Skeletal muscle satellite cell (primary cell): ENCODE results near the gene CELF2.

ENCODE experiments used
- H3K27me3 ChIP-seq: 2 replicates; pipeline ENCODE4 v1.7.0; 2013; ENCODE audit warnings: low read length; ENCODE audit not compliant: control insufficient read depth, insufficient read depth
- H3K36me3 ChIP-seq: 2 replicates; pipeline ENCODE4 v1.7.0; 2013; ENCODE audit warnings: mild to moderate bottlenecking, control low read depth, low read length; ENCODE audit not compliant: insufficient read depth
- H3K4me1 ChIP-seq: 2 replicates; pipeline ENCODE4 v1.7.0; 2013; ENCODE audit warnings: low read length; ENCODE audit not compliant: control insufficient read depth, insufficient read depth
- H3K4me2 ChIP-seq: 2 replicates; pipeline ENCODE4 v1.7.0; 2013; ENCODE audit warnings: mild to moderate bottlenecking, low read length
- H3K4me3 ChIP-seq: 2 replicates; pipeline ENCODE4 v1.7.0; 2013; ENCODE audit warnings: low read length
- H3K9ac ChIP-seq: 2 replicates; pipeline ENCODE4 v1.7.0; 2013; ENCODE audit warnings: mild to moderate bottlenecking, low read depth, low read length, moderate library complexity
- H3K9me3 ChIP-seq: replicated peaks from 2 replicates; pipeline ENCODE4 v1.7.0; 2013; ENCODE audit warnings: mild to moderate bottlenecking, control low read depth, low read length

Gene CELF2

DNA sequence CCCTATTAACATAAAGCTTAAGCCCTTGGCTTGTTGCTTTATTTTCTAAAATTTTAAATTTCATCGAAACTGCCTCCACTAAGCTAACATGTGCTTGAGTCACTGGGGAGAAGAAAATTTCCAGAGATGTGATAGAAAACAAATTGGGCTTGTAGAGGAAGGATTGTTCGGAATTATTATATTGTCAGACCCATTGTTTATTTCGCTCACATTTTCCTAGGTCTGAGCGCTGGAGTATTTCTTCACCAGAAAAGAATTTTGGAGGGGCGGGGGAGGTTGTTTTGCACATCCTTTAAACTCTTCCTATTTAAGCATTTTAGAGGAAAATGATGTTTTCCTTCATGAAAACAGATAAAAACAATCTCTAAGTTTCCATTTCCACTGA, 29.1 kb downstream of the CELF2 start:
- H3K4me2 ChIP-seq, result no peak overlapping the region
- H3K9me3 ChIP-seq, result no peaks in the 10 kb centered on the region

DNA sequence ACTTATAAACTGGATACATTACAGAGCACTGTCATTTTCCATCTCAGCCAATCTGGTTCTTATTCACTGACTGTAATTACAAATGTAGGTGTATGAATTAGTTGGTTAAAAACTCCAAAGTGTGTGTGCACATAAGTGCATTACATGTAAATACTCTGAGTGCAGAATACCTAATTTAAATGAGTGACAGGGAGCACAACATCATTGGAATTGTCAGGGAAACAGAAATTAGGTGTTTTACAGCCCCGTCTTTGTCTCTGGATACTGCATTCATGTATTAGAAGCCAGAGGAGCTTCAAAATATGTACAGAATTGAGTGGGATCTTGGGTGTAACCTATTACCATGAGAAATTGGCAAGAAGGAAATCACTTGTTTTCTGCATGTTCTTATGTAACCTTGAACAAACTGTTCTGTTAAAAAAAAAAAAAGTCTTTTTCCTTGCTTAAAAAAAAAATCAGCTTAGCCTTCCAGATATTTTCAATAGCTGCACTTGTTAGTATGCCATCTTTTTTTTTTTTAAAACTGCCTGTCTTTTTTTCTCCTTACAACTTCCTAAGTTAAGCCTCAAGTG, 31.1 kb downstream of the CELF2 start:
- Histone ChIP-seq H3K4me2 (no peak overlapping the region), H3K9ac (no peak overlapping the region), H3K4me1 (no peaks in the 10 kb centered on the region), H3K27me3 (no peaks in the 10 kb centered on the region), H3K9me3 (no peaks in the 10 kb centered on the region), H3K4me3 (no peak overlapping the region), H3K36me3 (no peaks in the 10 kb centered on the region)

More for the DNA sequence above, 29.1 kb downstream of the CELF2 start:
- Histone ChIP-seq H3K4me3 (no peak overlapping the region), H3K9ac (no peak overlapping the region), H3K4me1 (peaks cover 8% of the 10 kb centered on the region), H3K36me3 (no peaks in the 10 kb centered on the region), H3K27me3 (no peaks in the 10 kb centered on the region)

DNA sequence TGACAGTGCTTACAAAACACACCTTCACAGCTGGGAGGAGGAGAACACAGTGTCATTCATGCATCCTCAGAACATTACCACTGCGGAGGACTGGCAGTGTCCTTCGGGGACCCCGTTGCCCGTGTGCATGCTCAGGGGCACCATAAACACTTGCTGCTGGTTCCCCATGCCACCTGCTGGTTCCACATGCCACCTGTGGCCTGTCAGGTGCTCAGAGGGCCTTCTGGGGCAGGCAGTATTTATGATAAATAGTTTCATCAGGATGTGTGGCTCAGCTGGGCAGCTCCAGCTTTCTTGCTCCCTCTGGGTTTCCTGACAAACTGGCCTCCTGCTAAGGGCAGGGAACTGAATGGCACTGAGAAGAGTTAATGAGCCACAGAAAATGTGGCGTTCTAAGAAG, 32.1 kb downstream of the CELF2 start:
- no peaks in the 10 kb centered on the region for H3K36me3 ChIP-seq
- H3K4me3 ChIP-seq, result no peak overlapping the region
- H3K9me3 ChIP-seq, result no peaks in the 10 kb centered on the region
- no peaks in the 10 kb centered on the region for H3K27me3 ChIP-seq
- H3K9ac ChIP-seq, result no peak overlapping the region
- no peak overlapping the region for H3K4me2 ChIP-seq
- no peaks in the 10 kb centered on the region for H3K4me1 ChIP-seq

DNA sequence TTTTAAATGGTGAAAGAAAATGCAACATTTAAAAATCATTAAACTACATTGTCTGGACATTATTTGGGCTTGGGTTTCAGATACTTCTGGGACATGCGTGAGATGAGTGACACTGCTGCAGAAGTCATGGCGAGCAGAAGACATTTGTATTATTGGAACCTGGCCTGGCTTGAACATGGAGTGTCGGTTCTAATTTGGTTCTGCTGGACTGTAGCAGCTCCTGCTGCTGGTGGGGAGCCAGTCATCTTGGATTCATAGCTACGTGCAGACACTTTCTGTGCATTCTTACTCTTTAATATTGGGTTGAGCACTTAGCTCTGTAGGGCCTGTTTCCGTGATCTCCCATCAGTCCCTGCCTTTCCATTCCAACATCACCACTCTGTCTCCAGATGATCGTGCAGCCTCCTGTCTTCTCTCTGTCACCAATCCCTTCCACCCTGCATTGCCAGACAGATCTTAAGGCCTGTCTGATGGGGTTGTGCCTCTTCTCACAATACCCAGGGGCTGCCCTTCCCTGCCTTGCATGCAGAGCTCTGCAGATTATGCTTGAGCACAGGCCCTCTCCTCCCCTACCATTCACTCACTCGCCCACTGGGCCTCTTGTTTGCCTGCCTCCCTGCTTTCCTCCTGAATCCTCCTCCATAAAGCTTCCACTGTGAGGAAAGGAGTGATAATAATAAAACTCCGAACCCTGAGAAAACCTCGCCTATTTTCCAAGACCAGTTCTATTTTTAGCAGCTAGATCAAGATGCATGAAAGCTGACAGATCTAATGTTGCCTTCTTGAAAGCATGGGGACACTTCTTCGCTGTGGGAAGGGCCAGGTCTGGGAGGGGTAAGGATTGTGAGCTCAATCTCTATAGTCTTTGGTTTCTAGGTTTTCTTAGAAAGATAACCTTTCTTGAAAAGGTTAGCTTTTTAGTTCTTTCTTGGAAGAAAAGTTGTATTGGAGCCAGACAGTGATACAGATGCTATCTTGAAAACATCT, 32.9 kb downstream of the CELF2 start:
- Histone ChIP-seq H3K9ac (no peak overlapping the region), H3K4me1 (no peaks in the 10 kb centered on the region), H3K27me3 (no peaks in the 10 kb centered on the region), H3K4me3 (no peak overlapping the region), H3K4me2 (no peak overlapping the region), H3K9me3 (no peaks in the 10 kb centered on the region), H3K36me3 (no peaks in the 10 kb centered on the region)

DNA sequence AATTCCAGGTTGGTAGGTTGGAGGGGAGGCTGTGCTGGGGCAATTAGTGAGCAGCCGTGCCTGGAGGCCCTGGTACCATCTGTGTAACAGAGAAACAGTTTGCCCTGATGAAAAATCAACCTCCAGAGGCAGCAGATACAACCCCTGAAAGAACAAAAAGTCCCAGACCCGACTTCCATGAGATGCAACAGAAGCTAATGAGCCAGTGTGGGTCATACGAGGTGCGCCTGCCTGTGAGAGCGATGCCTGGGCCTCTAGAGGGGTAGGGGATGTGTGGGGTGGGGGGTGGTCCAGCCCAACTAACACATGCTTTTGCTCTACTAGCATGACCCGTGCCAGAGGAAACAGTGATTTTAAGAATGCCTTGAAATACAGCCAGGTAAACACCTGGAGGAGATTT, 39.3 kb downstream of the CELF2 start:
- no peak overlapping the region for H3K4me2 ChIP-seq
- no peaks in the 10 kb centered on the region for H3K27me3 ChIP-seq
- peaks cover 10% of the 10 kb centered on the region for H3K4me1 ChIP-seq
- H3K4me3 ChIP-seq, result no peak overlapping the region
- H3K9ac ChIP-seq, result no peak overlapping the region
- H3K9me3 ChIP-seq, result no peaks in the 10 kb centered on the region
- no peaks in the 10 kb centered on the region for H3K36me3 ChIP-seq

DNA sequence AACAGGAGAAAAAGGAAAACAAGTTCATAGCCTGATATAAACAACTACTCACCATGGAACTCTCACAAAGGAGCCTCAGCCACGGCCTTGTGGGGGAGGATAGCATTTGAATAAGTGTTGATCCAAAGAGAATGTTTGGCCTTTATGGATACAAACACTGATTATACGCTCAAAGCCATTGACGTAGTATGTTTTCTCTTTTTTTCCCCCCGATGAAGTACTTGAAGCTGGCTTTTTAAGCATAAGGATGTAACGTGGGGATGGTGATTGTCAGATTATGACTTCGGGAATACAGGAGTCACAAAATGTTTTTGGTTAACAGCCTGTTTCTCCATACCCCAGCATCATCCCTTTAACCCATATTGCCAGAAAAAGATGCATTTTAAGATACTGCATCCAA, 39.8 kb downstream of the CELF2 start:
- H3K4me2 ChIP-seq, result no peak overlapping the region
- H3K36me3 ChIP-seq, result no peaks in the 10 kb centered on the region
- H3K9me3 ChIP-seq, result no peaks in the 10 kb centered on the region
- no peak overlapping the region for H3K4me3 ChIP-seq
- no peak overlapping the region for H3K9ac ChIP-seq
- H3K4me1 ChIP-seq, result peaks cover 10% of the 10 kb centered on the region
- H3K27me3 ChIP-seq, result no peaks in the 10 kb centered on the region

DNA sequence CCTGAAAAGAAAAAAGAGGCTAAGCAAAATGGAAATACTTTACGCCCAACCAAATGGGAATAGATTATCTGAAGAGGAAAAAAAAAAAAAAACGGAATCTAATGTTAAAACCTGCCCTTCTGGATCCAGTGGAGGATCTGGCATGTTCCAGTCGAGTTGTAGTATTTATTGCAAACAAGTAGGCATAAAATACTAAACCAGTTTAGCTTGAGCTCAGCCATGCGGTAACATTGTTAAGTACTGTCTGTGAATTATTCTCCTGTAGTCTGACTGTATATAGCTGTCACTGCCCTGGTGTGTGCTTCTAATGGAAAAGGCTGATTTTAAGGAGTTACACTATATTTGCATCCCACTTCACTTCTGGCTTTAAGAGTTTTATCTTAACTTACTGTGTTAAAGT, 40.3 kb downstream of the CELF2 start:
- no peak overlapping the region for H3K9ac ChIP-seq
- H3K4me1 ChIP-seq, result peaks cover 10% of the 10 kb centered on the region
- H3K9me3 ChIP-seq, result no peaks in the 10 kb centered on the region

DNA sequence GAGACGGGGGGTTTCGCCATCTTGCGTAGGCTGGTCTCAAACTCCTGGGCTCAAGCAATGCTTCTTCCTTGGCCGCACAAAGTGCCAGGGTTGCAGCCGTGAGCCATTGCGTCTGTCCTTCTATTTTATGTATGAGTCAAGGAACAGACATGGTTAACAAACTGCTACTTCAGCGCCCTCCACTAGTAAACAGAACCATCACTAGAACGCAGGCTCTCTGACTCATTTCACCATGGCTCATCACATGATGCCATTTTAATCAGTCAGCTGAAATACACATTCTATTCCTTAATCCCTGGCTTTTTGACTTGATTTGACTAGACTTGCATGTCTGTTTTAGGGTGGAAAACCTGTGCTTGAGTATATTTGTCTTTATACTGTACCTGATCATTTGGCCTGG, 41.3 kb downstream of the CELF2 start:
- H3K9me3 ChIP-seq, result no peaks in the 10 kb centered on the region
- no peak overlapping the region for H3K9ac ChIP-seq
- no peak overlapping the region for H3K4me3 ChIP-seq
- peaks cover 10% of the 10 kb centered on the region for H3K4me1 ChIP-seq
- no peak overlapping the region for H3K4me2 ChIP-seq
- no peaks in the 10 kb centered on the region for H3K36me3 ChIP-seq
- no peaks in the 10 kb centered on the region for H3K27me3 ChIP-seq

More for the DNA sequence above, 40.3 kb downstream of the CELF2 start:
- Histone ChIP-seq H3K27me3 (no peaks in the 10 kb centered on the region), H3K36me3 (no peaks in the 10 kb centered on the region), H3K4me2 (no peak overlapping the region), H3K4me3 (no peak overlapping the region)

DNA sequence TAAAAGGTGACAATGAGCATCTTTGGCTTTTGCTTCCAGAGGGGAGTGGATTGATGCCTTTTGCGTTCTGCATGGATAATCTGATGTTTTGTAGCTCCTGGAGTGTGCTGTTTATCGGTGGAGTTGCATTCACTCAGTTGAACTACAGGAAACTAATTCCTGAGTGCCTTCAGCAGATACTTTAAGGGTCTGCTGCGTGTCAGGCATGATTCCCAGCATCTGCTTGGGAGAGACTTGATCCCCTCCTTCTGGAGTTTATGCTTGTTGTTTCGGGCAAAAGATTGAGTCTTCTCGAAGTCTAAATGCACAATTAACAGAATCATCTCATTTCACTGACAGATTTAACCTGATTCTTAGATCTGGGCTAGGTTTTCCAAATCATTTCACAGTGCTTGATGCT, 46.2 kb downstream of the CELF2 start:
- Histone ChIP-seq H3K9ac (no peak overlapping the region), H3K27me3 (no peaks in the 10 kb centered on the region), H3K4me2 (no peak overlapping the region), H3K4me3 (no peak overlapping the region), H3K36me3 (no peaks in the 10 kb centered on the region), H3K4me1 (peaks cover 7% of the 10 kb centered on the region), H3K9me3 (no peaks in the 10 kb centered on the region)

DNA sequence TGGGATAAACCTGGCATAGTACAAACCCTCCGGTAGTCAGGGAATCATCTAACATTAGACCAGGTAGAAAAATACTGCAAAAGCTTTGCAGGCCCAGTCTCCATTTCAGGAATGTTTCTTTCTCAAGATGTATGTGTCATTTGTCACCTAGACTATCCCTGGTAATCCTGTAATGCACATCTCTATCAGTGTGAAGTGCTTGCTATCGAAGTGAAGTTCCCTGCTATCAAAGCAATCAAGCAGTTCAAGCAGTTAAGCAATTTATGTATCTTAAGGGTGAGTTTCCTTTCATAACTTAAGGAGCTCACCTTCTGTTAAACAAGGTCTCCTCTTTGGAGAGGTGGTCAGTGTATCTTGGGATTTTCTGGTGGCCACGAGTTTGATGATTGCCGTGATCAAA, 47.2 kb downstream of the CELF2 start:
- Histone ChIP-seq H3K4me1 (no peaks in the 10 kb centered on the region), H3K27me3 (no peaks in the 10 kb centered on the region), H3K9ac (no peak overlapping the region), H3K36me3 (no peaks in the 10 kb centered on the region), H3K4me3 (no peak overlapping the region), H3K4me2 (no peak overlapping the region), H3K9me3 (no peaks in the 10 kb centered on the region)

DNA sequence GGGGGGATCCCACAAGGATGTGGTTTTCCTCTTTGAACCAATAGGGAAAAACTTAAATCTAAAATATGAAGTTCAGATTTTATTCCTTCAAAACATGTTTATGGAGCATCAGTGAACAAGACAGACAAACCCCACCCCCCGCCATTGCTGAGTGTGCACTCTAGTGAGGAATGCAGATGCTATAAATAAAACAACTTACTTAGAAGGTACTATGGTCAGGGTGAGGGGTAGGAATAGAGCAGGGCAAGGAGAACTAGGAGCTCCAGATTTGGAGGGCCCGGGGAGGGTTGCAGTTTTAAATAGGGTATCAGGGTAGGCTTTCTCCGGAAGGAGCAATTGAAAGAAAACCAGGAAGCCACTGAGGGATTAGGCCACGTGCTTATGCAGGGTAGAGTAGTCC, 47.9 kb downstream of the CELF2 start:
- Histone ChIP-seq H3K4me1 (no peaks in the 10 kb centered on the region), H3K9me3 (no peaks in the 10 kb centered on the region), H3K9ac (no peak overlapping the region), H3K36me3 (no peaks in the 10 kb centered on the region), H3K4me2 (no peak overlapping the region), H3K27me3 (no peaks in the 10 kb centered on the region), H3K4me3 (no peak overlapping the region)

DNA sequence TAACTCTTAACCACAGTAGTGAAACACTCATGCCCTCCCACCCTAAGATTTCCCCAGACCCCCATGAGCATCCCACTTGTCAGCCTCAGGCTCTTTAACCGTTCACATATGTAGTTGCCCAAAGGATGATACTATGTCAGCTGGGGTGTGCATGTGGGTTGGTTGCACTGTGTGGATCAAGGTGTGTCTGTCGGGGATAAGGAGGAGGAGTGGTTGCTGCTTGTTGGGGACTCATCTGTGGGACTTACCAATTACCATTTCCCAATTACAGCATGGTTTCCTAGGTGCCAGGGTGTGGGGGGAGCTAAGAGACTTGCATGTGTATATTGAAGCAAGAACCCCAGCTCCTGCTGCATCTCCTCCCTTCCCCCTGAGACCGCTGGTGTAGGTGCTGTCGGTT, 48.8 kb downstream of the CELF2 start:
- H3K4me2 ChIP-seq, result no peak overlapping the region
- no peaks in the 10 kb centered on the region for H3K4me1 ChIP-seq
- H3K9me3 ChIP-seq, result no peaks in the 10 kb centered on the region
- H3K9ac ChIP-seq, result no peak overlapping the region
- no peak overlapping the region for H3K4me3 ChIP-seq
- no peaks in the 10 kb centered on the region for H3K36me3 ChIP-seq
- H3K27me3 ChIP-seq, result no peaks in the 10 kb centered on the region
